Gastroesophageal sphincter (tissue), 3 donors: ENCODE results near the gene PRG3.

Experiments
- EP300 ChIP-seq: sonication (generic); formaldehyde crosslinking; IDR thresholded peaks from one replicate; pipeline ENCODE4 v1.6.1; 2017; ENCODE audit warnings: antibody characterized with exemption, mild to moderate bottlenecking
- POLR2A ChIP-seq, 2 donors: fragments of 450-650 bp; IDR thresholded peaks; one replicate each; pipeline ENCODE4 v1.6.1; 2017; ENCODE audit warnings: antibody characterized with exemption in 2 of 2, mild to moderate bottlenecking in 2 of 2, moderate library complexity in 1 of 2
- POLR2AphosphoS5 ChIP-seq: sonication (generic); formaldehyde crosslinking; IDR thresholded peaks from one replicate; pipeline ENCODE4 v1.6.1; 2017; ENCODE audit warnings: antibody characterized with exemption
- TF ChIP-seq, protein P1 (sequence below), 4 experiments: fragments of 200-600 bp in 2 of 4; fragments of 450-650 bp in 2 of 4; sonication (generic) in 1 of 4; IDR thresholded peaks; one replicate each; pipeline ENCODE4 v1.5.1; 2017 to 2019; ENCODE audit warnings: antibody characterized with exemption in 4 of 4, mild to moderate bottlenecking in 2 of 4, moderate library complexity in 2 of 4

DNA sequence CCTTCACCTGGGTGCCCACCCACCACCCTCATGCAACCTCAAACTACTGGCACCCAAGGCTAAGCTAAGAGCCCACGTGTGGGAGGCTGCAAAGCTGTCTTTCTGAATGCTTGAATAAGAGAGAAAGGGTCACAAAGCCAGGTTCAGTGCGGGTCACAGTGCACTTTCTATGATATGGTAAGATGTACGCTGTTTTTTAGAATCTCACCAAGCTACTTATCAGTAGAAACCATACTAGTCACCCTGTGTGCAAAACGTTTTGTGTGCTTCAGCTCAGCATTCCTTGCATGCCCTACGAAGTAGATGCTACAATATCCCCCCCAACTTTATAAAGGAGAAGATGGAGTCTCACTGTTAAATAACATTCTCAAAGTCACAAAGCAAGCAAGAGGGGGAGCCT is 27.9 kb downstream of the PRG3 start:
- TF ChIP-seq, protein P1, sequence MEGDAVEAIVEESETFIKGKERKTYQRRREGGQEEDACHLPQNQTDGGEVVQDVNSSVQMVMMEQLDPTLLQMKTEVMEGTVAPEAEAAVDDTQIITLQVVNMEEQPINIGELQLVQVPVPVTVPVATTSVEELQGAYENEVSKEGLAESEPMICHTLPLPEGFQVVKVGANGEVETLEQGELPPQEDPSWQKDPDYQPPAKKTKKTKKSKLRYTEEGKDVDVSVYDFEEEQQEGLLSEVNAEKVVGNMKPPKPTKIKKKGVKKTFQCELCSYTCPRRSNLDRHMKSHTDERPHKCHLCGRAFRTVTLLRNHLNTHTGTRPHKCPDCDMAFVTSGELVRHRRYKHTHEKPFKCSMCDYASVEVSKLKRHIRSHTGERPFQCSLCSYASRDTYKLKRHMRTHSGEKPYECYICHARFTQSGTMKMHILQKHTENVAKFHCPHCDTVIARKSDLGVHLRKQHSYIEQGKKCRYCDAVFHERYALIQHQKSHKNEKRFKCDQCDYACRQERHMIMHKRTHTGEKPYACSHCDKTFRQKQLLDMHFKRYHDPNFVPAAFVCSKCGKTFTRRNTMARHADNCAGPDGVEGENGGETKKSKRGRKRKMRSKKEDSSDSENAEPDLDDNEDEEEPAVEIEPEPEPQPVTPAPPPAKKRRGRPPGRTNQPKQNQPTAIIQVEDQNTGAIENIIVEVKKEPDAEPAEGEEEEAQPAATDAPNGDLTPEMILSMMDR (IDR thresholded peaks at IDR 0.05): no peak
- TF ChIP-seq POLR2A (IDR thresholded peaks at IDR 0.05) (no peak), POLR2AphosphoS5 (no peak), EP300 (no peak)
